Neural crest cell (in vitro differentiated cells): ENCODE results near the gene CUX1. TPM values are rescaled to one million over a fixed set of nuclear protein-coding genes. Genes with fewer than 3 reads are reported as not detected.

ENCODE experiments used
- DNase-seq: peaks from one replicate; pipeline ENCODE4 v3.0.0; 2021; ENCODE audit warnings: low read depth, mixed read lengths, low spot score
- H3K27ac Mint-ChIP-seq: one replicate; pipeline ENCODE4 v1.8.0; 2021; ENCODE audit warnings: mild to moderate bottlenecking, mixed read lengths; ENCODE audit not compliant: unreplicated experiment
- H3K27me3 Mint-ChIP-seq: 2 replicates; pipeline ENCODE4 v1.8.0; 2021; ENCODE audit warnings: low read depth, mild to moderate bottlenecking, mixed read lengths
- H3K36me3 Mint-ChIP-seq: 2 replicates; pipeline ENCODE4 v1.8.0; 2021; ENCODE audit warnings: low read depth, mild to moderate bottlenecking, mixed read lengths
- H3K4me1 Mint-ChIP-seq: 2 replicates; pipeline ENCODE4 v1.8.0; 2021; ENCODE audit warnings: mixed read lengths
- H3K4me3 Mint-ChIP-seq: one replicate; pipeline ENCODE4 v1.8.0; 2021; ENCODE audit warnings: mild to moderate bottlenecking, mixed read lengths
- H3K9me3 Mint-ChIP-seq: 2 replicates; pipeline ENCODE4 v1.8.0; 2021; ENCODE audit warnings: mixed read lengths
- total RNA-seq: library from RNA; stranded (reverse); gene quantifications from 2 replicates; pipeline ENCODE4 v1.2.1, GENCODE V29; 2021
- TF ChIP-seq, protein P1 (sequence below): fragments of 200-600 bp; sonication (generic); conservative IDR thresholded peaks from 2 replicates; pipeline ENCODE4 v1.5.0; 2021; ENCODE audit warnings: antibody characterized with exemption, mild to moderate bottlenecking

Gene CUX1
- total RNA-seq, 1 donor from 2014 or later = 60.0 TPM

DNA sequence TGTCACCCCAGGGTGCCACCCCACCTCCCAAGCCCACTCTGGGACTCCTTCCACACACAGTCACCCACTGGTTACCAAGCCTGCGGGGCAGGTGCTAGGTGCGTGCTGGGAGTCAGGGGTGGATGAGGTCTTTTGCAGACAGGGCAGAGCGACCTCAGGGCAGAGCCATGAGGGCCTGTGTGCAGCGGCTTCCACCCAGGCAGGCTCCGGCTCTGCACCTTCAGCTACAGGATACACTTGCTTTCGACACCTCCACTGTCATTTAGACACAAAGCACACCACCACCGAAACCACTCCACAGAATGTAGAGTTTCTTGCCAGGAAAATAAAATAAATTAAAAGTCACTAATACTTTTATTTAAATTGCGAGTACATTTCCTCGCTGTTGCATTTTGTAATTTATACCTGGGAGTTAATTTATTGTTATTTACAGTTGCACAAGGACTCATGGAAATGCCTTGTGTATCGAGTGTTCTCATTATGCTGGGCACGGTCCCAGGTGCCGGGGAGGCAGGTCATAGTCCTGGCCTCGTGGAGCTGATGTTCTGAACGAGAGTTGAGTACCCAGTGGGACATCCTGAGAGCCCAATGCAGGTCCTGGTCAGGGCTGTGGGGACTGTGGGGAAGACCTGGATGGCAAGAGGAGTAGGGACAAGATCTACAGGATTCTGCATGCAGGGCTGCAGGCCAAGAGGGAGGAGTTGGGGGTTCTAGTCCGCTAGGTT lies 127.8 kb downstream of the CUX1 start:
- no peak overlapping the region for H3K4me3 Mint-ChIP-seq
- peak overlapping the region; percentile 30 for H3K27ac Mint-ChIP-seq
- no peaks in the 10 kb centered on the region for H3K27me3 Mint-ChIP-seq
- H3K9me3 Mint-ChIP-seq = no peaks in the 10 kb centered on the region
- H3K4me1 Mint-ChIP-seq = peaks cover 17% of the 10 kb centered on the region
- TF ChIP-seq, protein P1, sequence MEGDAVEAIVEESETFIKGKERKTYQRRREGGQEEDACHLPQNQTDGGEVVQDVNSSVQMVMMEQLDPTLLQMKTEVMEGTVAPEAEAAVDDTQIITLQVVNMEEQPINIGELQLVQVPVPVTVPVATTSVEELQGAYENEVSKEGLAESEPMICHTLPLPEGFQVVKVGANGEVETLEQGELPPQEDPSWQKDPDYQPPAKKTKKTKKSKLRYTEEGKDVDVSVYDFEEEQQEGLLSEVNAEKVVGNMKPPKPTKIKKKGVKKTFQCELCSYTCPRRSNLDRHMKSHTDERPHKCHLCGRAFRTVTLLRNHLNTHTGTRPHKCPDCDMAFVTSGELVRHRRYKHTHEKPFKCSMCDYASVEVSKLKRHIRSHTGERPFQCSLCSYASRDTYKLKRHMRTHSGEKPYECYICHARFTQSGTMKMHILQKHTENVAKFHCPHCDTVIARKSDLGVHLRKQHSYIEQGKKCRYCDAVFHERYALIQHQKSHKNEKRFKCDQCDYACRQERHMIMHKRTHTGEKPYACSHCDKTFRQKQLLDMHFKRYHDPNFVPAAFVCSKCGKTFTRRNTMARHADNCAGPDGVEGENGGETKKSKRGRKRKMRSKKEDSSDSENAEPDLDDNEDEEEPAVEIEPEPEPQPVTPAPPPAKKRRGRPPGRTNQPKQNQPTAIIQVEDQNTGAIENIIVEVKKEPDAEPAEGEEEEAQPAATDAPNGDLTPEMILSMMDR = no peak
- DNase-seq = no peak
- no peaks in the 10 kb centered on the region for H3K36me3 Mint-ChIP-seq

DNA sequence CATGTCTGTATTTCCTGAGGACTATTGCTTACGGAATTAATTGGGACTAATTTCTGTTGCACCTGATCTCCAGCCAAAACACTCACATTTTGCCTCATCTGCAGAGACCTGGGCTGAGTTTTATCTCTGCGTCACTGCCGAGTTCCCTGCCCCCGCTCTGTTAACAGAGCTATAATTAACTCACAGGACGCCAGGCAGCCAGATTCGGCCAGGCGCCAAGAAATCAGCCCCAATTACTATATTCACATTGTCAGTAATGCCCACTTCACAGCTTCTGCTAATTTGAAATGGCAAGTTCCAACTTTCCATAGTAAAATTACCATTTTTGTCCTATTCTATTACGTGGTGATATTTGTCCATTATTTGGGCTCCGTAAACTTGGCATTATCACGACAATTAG lies 130.5 kb downstream of the CUX1 start:
- H3K27ac Mint-ChIP-seq = no peak overlapping the region
- no peaks in the 10 kb centered on the region for H3K9me3 Mint-ChIP-seq
- peaks cover 18% of the 10 kb centered on the region for H3K4me1 Mint-ChIP-seq
- no peak overlapping the region for H3K4me3 Mint-ChIP-seq
- no peak for DNase-seq
- TF ChIP-seq, protein P1 = no peak
- H3K36me3 Mint-ChIP-seq = no peaks in the 10 kb centered on the region
- no peaks in the 10 kb centered on the region for H3K27me3 Mint-ChIP-seq

DNA sequence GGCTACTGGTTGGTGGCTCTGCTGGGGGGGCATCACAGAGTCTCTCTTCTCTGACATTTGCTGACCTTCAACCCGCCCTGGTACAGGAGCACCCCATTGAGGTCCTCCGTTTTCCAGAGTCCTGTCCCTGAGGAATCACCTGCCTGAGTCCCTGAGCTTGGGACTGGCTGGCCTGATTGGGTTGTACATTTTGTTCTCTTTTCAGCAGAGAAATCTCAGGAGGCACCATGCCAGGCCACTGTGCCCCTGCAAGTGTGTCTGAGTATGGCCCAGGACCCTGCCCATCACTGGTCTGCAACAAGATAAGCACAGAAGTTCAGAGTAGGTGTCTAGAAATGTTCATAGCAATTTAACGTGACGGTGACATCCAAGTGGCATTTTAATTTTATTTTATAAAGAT lies 131.2 kb downstream of the CUX1 start:
- Mint-ChIP-seq H3K4me1 (peaks cover 18% of the 10 kb centered on the region), H3K4me3 (no peak overlapping the region), H3K9me3 (no peaks in the 10 kb centered on the region), H3K36me3 (no peaks in the 10 kb centered on the region), H3K27ac (no peak overlapping the region), H3K27me3 (no peaks in the 10 kb centered on the region)
- TF ChIP-seq, protein P1 = no peak
- no peak for DNase-seq

DNA sequence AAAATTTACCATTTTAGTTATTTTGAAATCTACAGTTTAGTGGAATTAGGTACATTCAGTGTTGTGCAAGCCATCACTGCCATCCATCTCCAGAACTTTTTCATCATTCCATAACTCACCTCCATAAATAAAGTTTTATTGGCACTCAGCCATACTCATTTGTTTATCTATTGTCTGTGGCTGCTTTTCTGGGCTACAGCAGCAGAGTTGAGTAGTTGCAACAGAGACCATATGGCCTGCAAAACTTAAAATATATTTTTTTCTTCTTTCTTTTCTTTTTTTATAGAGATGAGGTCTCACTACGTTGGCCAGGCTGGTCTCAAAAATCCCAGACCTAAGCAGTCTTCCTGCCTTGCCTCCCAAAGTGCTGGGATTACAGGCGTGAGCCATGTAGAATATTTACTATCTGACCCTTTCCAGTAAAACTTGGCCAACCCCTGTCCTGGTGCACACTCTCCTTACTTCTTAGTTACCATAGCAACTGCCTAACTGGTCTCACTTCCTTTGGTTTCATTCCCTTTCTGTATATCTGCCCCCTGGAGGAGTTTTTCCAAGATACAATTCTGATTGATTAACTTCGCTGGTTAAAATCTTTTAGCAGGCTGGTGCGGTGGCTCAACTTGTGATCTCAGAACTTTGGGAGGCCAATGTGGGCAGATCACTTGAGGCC lies 133.2 kb downstream of the CUX1 start:
- Mint-ChIP-seq H3K9me3 (no peaks in the 10 kb centered on the region), H3K36me3 (no peaks in the 10 kb centered on the region), H3K4me3 (no peak overlapping the region), H3K4me1 (peaks cover 23% of the 10 kb centered on the region), H3K27me3 (no peaks in the 10 kb centered on the region), H3K27ac (peak overlapping the region; percentile 20)
- no peak for DNase-seq
- TF ChIP-seq, protein P1 = peak; percentile 18

DNA sequence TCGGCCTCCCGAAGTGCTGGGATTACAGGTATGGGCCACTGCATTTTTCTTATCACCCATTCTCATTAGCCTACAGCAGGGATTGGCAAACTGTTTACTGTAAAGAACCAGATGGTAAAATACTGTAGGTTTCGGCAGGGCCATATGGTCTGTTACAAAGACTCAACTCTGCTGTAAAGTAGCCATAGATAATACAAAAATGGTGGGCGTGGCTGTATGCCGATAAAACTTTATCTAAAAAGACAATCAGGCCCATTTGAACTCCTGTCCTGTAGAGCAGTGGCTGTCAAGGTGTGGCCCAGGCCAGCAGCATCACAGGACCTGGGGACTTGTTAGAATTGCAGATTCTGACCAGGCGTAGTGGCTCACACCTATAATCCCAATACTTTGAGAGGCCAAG lies 134.3 kb downstream of the CUX1 start:
- no peak for DNase-seq
- Mint-ChIP-seq H3K27me3 (no peaks in the 10 kb centered on the region), H3K27ac (no peak overlapping the region), H3K36me3 (no peaks in the 10 kb centered on the region), H3K4me1 (peaks cover 19% of the 10 kb centered on the region), H3K9me3 (no peaks in the 10 kb centered on the region), H3K4me3 (no peak overlapping the region)
- TF ChIP-seq, protein P1 = no peak
